GM21576 (cell line): ENCODE measurements around the gene TM4SF1.

ENCODE experiments used
- ATAC-seq: cut with Tn5 transposase; IDR thresholded peaks from one replicate; pipeline ENCODE4 v1.9.1; 2021; ENCODE audit warnings: mild to moderate bottlenecking, moderate library complexity; ENCODE audit not compliant: unreplicated experiment

The TM4SF1 gene, protein sequence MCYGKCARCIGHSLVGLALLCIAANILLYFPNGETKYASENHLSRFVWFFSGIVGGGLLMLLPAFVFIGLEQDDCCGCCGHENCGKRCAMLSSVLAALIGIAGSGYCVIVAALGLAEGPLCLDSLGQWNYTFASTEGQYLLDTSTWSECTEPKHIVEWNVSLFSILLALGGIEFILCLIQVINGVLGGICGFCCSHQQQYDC

GRCh38 chr3:149377408-149378364 is at the start of gene TM4SF1:
Gene TM4SF1 (minus strand): TSS chr3:149377649. CDS start chr3:149377547, 102 bp downstream.
- ATAC-seq, result no peak

DNA sequence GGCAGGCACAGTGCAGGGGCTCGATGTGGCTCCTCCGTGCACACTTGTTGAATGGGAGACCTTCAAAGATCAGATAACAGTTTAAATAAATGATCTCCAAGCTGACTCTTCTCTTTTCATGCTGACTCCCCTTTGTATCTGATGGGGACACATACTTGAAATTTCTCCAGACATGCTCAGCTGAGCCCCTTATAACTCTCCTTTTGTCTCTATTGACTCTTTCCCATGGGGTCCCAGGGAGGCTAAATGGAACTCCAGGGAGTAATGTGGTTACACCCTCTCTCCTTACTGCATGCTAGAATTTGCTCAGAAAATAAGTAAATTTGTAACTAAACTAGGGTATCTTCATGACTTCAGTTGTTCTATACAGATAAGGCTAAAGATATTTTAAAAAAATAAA is 48.9 kb upstream of the TM4SF1 start:
- ATAC-seq, result no peak

- ATAC-seq, result no peak
Measured at GRCh38 chr3:149424918-149425317, 47.5 kb upstream of the TM4SF1 start.

DNA sequence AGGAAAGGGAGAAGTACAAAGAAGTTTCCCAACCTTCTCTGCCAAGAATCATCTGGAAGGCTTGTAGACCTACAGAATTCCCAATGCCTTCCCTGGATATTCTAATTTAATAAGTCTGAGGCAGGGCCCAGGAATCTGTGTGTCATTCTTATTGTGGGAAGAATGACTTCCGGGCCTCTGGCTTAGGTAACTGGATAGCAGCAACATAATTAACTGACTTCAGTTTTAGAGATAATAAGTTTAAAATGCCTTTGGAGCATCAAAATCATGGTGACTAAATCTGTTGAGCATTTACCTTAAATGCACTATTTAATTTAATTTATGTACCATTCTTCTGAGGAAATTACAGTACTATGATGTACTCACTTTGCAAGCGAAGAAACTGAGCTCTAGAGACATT is 44.3 kb upstream of the TM4SF1 start:
- no peak for ATAC-seq

- ATAC-seq, result no peak
Measured at GRCh38 chr3:149419816-149420215, 42.4 kb upstream of the TM4SF1 start.

DNA sequence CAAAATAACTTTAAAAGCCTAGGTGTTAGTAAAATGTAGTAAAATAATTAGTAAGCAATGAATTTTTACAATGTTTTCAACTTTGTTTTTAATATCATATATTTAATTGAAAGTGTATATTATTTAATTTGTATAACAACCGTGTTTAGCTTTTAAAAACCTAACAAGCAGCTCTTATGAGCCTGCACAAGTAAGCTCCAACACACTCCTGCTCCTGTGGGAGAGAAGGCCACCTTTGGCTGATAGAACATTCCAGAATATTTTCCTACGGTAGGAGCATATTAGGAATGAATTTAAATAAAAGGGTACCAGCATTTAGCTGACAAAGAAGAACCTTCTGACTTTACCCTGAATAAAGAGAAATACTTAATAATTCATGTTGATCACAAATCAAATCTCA is 40.3 kb upstream of the TM4SF1 start:
- no peak for ATAC-seq

- peak; percentile 77 for ATAC-seq
Measured at GRCh38 chr3:149417174-149417573, 39.7 kb upstream of the TM4SF1 start.

- ATAC-seq, result peak; percentile 44
Measured at GRCh38 chr3:149415484-149415883, 38.0 kb upstream of the TM4SF1 start.

DNA sequence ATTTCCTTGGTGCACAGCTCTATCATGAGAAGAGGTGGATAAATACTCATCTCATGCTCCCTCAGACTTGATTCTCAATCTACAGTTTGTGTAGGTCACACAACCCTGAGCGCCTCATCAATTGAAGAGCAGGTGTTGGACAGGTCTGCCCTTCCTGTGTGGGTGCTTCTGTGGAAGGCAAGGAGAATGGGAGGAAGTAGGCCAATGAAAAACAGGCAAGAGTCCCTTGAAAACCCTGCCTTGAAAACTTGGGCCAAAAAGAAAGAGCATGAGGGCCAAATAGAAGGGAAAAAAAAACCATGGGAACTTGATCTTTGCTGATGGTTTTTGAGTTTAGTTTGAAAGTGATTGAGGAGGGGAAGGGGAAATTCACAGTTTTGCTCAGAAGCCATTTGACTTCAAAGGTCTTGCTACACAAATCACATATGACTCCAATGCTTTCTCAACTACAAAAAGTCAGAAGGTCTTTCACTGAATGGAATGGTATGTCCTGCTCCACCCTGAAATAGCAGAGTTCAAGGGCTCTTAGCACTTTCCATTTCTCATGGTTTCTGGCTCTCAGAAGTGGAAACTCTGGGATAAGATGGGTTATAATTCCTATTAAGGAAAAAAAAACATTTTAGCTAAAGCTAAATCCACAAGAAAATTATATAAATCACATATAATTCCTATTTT is 37.2 kb upstream of the TM4SF1 start:
- ATAC-seq, result no peak

DNA sequence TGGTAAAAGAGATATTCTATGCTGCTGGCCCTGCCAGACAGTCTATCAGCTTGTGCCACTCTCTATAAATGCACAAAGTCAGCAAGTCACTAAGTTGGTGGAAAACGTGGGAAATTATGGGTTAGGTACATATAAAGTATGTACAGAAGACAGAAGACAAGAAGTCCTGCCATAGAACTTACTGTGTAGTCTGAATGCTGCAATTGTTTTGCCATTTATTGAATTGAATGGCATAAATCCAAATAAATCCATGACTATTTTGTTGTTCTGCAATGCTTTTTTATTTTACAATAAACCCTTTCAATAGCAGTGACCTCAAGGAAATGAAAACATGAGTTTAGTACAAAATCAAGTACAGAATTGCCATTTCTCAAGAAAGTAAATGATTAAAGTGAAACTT is 34.1 kb upstream of the TM4SF1 start:
- ATAC-seq, result no peak

GRCh38 chr3:149409351-149409750 is 31.9 kb upstream of the TM4SF1 start:
- ATAC-seq, result no peak

DNA sequence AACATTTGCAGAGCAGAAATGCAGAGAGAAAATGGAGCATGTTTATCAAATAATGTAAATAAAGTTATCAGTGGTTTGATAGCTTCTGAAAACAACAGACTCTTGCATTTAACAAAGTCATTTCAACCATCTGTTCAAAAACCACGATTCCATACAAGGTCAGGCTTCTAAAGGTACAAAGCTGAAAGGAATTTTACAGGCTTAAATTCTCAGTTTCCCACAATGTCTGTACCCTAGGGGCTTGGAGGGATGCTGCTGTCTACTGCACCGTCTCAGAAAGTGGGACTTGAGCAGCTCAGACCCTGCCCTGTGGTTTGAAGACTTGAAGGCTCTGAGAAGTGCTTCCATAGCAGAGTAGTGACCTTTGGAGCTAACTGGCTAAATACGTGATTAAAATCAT is 30.4 kb upstream of the TM4SF1 start:
- ATAC-seq, result no peak

GRCh38 chr3:149406244-149406752 is 28.8 kb upstream of the TM4SF1 start:
- ATAC-seq, result no peak

GRCh38 chr3:149403443-149403842 is 26.0 kb upstream of the TM4SF1 start:
- ATAC-seq, result no peak

- ATAC-seq, result no peak
Measured at GRCh38 chr3:149402481-149402880, 25.0 kb upstream of the TM4SF1 start.

- ATAC-seq, result no peak
Measured at GRCh38 chr3:149401926-149402310, 24.5 kb upstream of the TM4SF1 start.

- no peak for ATAC-seq
Measured at GRCh38 chr3:149401212-149401925, 23.9 kb upstream of the TM4SF1 start.

DNA sequence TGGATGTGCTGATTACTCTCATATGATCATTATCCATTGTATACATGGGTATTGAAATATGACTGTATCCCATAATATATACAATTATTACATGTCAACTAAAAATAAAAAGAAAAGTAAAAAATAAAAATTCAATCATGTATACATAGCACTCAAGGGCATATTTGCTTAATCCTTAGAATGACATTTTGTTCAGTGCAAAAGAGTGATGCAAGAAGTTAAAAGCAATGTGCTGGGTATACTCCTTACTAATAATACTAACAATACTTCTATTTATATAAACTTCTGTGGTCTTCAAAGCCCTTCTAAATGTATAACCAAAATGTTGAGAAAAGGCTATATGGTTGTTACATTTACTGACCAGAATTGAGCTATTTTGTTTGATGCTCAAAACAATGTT is 23.2 kb upstream of the TM4SF1 start:
- no peak for ATAC-seq

- no peak for ATAC-seq
Measured at GRCh38 chr3:149398296-149398695, 20.8 kb upstream of the TM4SF1 start.

DNA sequence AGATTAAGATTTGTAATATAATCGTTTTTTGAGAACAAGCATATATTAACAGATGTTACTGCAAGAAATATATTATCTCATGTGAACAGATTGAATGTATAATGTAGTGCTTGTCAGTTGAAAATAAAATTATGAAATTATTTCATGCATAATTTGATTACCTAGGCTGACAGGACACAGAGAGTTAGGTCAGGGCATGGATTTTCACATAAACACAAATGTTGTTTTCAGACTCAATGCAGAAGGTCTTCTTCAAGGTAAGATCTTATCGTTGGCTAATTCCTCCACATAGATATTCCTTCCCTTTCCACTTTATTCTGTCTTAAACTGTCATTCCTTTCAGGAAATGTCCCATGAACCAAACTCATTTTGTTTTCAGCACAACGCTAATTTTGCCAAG is 20.1 kb upstream of the TM4SF1 start:
- ATAC-seq, result no peak

DNA sequence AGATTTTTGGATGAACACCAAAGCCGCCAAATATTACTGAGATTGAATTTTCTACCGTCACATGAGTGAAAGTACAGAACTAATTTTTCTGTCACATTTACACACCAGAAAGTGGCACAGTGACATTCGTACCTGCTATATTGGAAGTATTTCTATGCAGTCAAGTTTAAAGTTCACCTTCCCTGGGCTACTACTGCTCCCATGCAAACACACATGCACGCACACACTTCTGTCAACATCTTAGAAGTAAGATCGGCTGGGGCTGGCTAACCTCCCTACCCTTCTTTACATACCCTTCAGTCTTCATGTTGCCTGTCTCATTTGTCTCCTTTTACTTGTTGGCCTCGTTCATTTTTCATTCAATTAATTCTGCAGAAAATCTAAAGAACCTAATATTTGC is 19.0 kb upstream of the TM4SF1 start:
- no peak for ATAC-seq
